ENCODE data around the gene ABCD1.
"Not testable (repeated sequence)": the region's sequence is repeated elsewhere in the genome, so short reads cannot be mapped to it uniquely, and the experiment has no call there.

The ABCD1 gene

GRCh38 chrX:153688071-153688470 is 36.6 kb upstream of the ABCD1 start:
- Histone ChIP-seq H3K9ac (no peak overlapping the region), H3K4me3 (peak overlapping the region; percentile 65), H4K20me1 (peaks cover 32% of the 10 kb centered on the region)

GRCh38 chrX:153688506-153688905 is 36.1 kb upstream of the ABCD1 start:
- peaks cover 28% of the 10 kb centered on the region for H3K4me1 ChIP-seq
- peaks cover 45% of the 10 kb centered on the region for H3K9me3 ChIP-seq
- H3K9ac ChIP-seq, result no peak overlapping the region
- no peak overlapping the region for H3K27ac ChIP-seq
- peaks cover 18% of the 10 kb centered on the region for H3K27me3 ChIP-seq
- H3K4me2 ChIP-seq, result peak overlapping the region; percentile 56
- peak overlapping the region; percentile 65 for H3K4me3 ChIP-seq
- no peaks in the 10 kb centered on the region for H3K36me3 ChIP-seq
- peaks cover 36% of the 10 kb centered on the region for H4K20me1 ChIP-seq
- TF ChIP-seq Cebpa-rat (IDR thresholded peaks at IDR 0.05), result no peak

More at GRCh38 chrX:153688071-153688470, 36.6 kb upstream of the ABCD1 start:
- Histone ChIP-seq H3K27me3 (peaks cover 19% of the 10 kb centered on the region), H3K36me3 (no peaks in the 10 kb centered on the region), H3K27ac (no peak overlapping the region), H3K4me1 (peaks cover 24% of the 10 kb centered on the region), H3K4me2 (peak overlapping the region; percentile 56), H3K9me3 (peaks cover 50% of the 10 kb centered on the region)
- TF ChIP-seq Cebpa-rat (IDR thresholded peaks at IDR 0.05), result no peak

- H3K36me3 ChIP-seq, result no peaks in the 10 kb centered on the region
Observed at GRCh38 chrX:153688911-153689590, 35.6 kb upstream of the ABCD1 start.

GRCh38 chrX:153689654-153690465 is 34.8 kb upstream of the ABCD1 start:
- peaks cover 15% of the 10 kb centered on the region for H3K27me3 ChIP-seq
- peaks cover 39% of the 10 kb centered on the region for H4K20me1 ChIP-seq
- no peak overlapping the region for H3K4me3 ChIP-seq
- no peak overlapping the region for H3K9ac ChIP-seq
- H3K9me3 ChIP-seq, result peaks cover 34% of the 10 kb centered on the region
- H3K27ac ChIP-seq, result no peak overlapping the region
- peaks cover 30% of the 10 kb centered on the region for H3K4me1 ChIP-seq
- no peak for TF ChIP-seq Cebpa-rat (IDR thresholded peaks at IDR 0.05)
- peak overlapping the region; percentile 30 for H3K4me2 ChIP-seq
- H3K36me3 ChIP-seq, result 0 out of 2 replicates have a peak, but pooled peaks cover under 1% of the 10 kb centered on the region

More at GRCh38 chrX:153688911-153689590, 35.6 kb upstream of the ABCD1 start:
- Histone ChIP-seq H3K4me1 (peaks cover 30% of the 10 kb centered on the region), H4K20me1 (peaks cover 39% of the 10 kb centered on the region), H3K4me2 (peak overlapping the region; percentile 56), H3K9ac (no peak overlapping the region), H3K27me3 (peaks cover 15% of the 10 kb centered on the region), H3K4me3 (peak overlapping the region; percentile 65), H3K9me3 (peaks cover 40% of the 10 kb centered on the region), H3K27ac (no peak overlapping the region)
- no peak for TF ChIP-seq Cebpa-rat (IDR thresholded peaks at IDR 0.05)

GRCh38 chrX:153690466-153690865 is 34.2 kb upstream of the ABCD1 start:
- H3K4me2 ChIP-seq, result no peak overlapping the region
- H3K36me3 ChIP-seq, result 0 out of 2 replicates have a peak, but pooled peaks cover 3% of the 10 kb centered on the region
- peaks cover 15% of the 10 kb centered on the region for H3K27me3 ChIP-seq
- no peak overlapping the region for H3K9ac ChIP-seq
- TF ChIP-seq Cebpa-rat (IDR thresholded peaks at IDR 0.05), result no peak
- no peak overlapping the region for H3K27ac ChIP-seq
- peaks cover 28% of the 10 kb centered on the region for H3K9me3 ChIP-seq
- H3K4me1 ChIP-seq, result peaks cover 30% of the 10 kb centered on the region
- H3K4me3 ChIP-seq, result no peak overlapping the region
- H4K20me1 ChIP-seq, result peaks cover 39% of the 10 kb centered on the region

GRCh38 chrX:153691032-153691827 is 33.4 kb upstream of the ABCD1 start:
- H3K9ac ChIP-seq, result not testable (repeated sequence)

GRCh38 chrX:153692003-153692402 is 32.7 kb upstream of the ABCD1 start:
- Histone ChIP-seq H3K9ac (no peak overlapping the region), H3K4me2 (peak overlapping the region; percentile 49), H3K27me3 (peaks cover 26% of the 10 kb centered on the region), H4K20me1 (peaks cover 54% of the 10 kb centered on the region), H3K27ac (no peak overlapping the region), H3K9me3 (peaks cover 16% of the 10 kb centered on the region), H3K4me3 (no peak overlapping the region), H3K4me1 (peaks cover 30% of the 10 kb centered on the region), H3K36me3 (peaks cover 14% of the 10 kb centered on the region)
- no peak for TF ChIP-seq Cebpa-rat (IDR thresholded peaks at IDR 0.05)

More at GRCh38 chrX:153691032-153691827, 33.4 kb upstream of the ABCD1 start:
- H3K27me3 ChIP-seq, result peaks cover 20% of the 10 kb centered on the region
- peaks cover 46% of the 10 kb centered on the region for H4K20me1 ChIP-seq
- not testable (repeated sequence) for H3K27ac ChIP-seq, H3K36me3 ChIP-seq, H3K4me3 ChIP-seq
- peaks cover 21% of the 10 kb centered on the region for H3K9me3 ChIP-seq
- peaks cover 30% of the 10 kb centered on the region for H3K4me1 ChIP-seq
- peak overlapping the region; percentile 49; the same call in 1 of the 2 replicates for H3K4me2 ChIP-seq

- TF ChIP-seq Cebpa-rat (IDR thresholded peaks at IDR 0.05), result no peak
- peaks cover 16% of the 10 kb centered on the region for H3K9me3 ChIP-seq
- H3K4me2 ChIP-seq, result peak overlapping the region; percentile 49
- no peak overlapping the region for H3K4me3 ChIP-seq
- H3K27me3 ChIP-seq, result peaks cover 31% of the 10 kb centered on the region
- H3K36me3 ChIP-seq, result peaks cover 20% of the 10 kb centered on the region
- peaks cover 61% of the 10 kb centered on the region for H4K20me1 ChIP-seq
- peaks cover 30% of the 10 kb centered on the region for H3K4me1 ChIP-seq
- H3K27ac ChIP-seq, result no peak overlapping the region
- H3K9ac ChIP-seq, result no peak overlapping the region
Observed at GRCh38 chrX:153692611-153693156, 32.0 kb upstream of the ABCD1 start.

All from BLaER1 (cell line).